Colonic mucosa (tissue), 4 donors: Measurements from ENCODE around the gene VAV2. TPM values are rescaled to one million over a fixed set of nuclear protein-coding genes. Genes with fewer than 3 reads are reported as not detected.

Experiments used
- DNase-seq: peaks from one replicate; pipeline ENCODE4 v3.0.0-alpha.2; 2020
- H3K27ac ChIP-seq: fragments of 200-600 bp; one replicate; pipeline ENCODE4 v1.8.0; 2021
- H3K27me3 ChIP-seq: fragments of 200-600 bp; one replicate; pipeline ENCODE4 v1.8.0; 2021
- H3K36me3 ChIP-seq: fragments of 200-600 bp; one replicate; pipeline ENCODE4 v1.8.0; 2021
- H3K4me1 ChIP-seq: fragments of 200-600 bp; one replicate; pipeline ENCODE4 v1.8.0; 2021; ENCODE audit warnings: mild to moderate bottlenecking
- H3K4me3 ChIP-seq: fragments of 200-600 bp; one replicate; pipeline ENCODE4 v1.8.0; 2021
- H3K9ac ChIP-seq, 2 donors: one replicate each; pipeline ENCODE4 v1.7.0; 2013; ENCODE audit warnings: control low read depth in 2 of 2, low read depth in 2 of 2, low read length in 2 of 2
- H3K9me3 ChIP-seq: fragments of 200-600 bp; one replicate; pipeline ENCODE4 v1.8.0; 2021
- intact Hi-C: fragments of 100-400 bp; cut with DNase I; formaldehyde crosslinking; loops from one replicate; pipeline ENCODE4 v1.14.1; 2022
- total RNA-seq, 2 donors: library from RNA; stranded (reverse); fragmentation: NEBNext Ultra II Directional in 1 of 2; extraction: Animal tissue kit (Norgen Biotek cat#: 25700) in 1 of 2; gene quantifications; one replicate each; pipeline ENCODE4 v1.2.1, GENCODE V29; 2021
- TF ChIP-seq, protein P1 (sequence below): fragments of 200-600 bp; IDR thresholded peaks from one replicate; pipeline ENCODE4 v1.8.0; 2022; ENCODE audit warnings: antibody characterized with exemption, mild to moderate bottlenecking
- donor health status: healthy.
- donor health status: DM: no; HTN: no; CAD: no.
- donor health status: DM: no; HTN: no; CAD: no.

The VAV2 gene
- total RNA-seq, 2 donors from 2014 or later = 30.7 to 45.1 TPM

DNA sequence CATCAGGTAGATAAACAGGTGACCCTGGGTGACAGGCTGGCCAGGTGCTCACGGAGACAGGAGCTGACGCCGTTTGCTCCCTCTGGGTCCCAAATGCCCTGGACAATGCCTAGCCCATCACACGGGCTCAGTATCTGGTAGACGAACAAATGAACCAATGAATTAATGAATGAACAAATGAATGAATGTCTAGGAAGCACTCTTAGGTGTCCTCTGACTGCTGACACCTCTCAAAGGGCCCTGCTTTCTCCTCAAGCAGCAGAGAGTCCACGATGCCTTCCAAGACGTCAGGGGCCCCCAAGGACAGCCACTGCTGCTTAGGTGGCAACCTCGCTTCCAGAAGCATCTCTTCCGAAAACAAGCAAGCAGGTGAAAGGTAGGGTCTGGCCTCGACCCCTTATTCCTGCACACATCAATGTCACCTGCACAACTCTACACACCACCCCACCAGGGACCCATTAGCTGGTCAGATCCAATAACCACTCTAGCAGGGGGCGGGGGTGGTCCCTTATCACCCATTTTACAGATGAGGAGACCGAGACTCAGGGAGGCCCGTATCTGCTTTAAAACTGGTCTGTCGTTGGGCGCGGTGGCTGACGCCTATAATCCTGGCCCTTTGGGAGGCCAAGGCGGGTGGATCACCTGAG, 45.2 kb downstream of the VAV2 start:
- DNase-seq = no peak
- TF ChIP-seq, protein P1, sequence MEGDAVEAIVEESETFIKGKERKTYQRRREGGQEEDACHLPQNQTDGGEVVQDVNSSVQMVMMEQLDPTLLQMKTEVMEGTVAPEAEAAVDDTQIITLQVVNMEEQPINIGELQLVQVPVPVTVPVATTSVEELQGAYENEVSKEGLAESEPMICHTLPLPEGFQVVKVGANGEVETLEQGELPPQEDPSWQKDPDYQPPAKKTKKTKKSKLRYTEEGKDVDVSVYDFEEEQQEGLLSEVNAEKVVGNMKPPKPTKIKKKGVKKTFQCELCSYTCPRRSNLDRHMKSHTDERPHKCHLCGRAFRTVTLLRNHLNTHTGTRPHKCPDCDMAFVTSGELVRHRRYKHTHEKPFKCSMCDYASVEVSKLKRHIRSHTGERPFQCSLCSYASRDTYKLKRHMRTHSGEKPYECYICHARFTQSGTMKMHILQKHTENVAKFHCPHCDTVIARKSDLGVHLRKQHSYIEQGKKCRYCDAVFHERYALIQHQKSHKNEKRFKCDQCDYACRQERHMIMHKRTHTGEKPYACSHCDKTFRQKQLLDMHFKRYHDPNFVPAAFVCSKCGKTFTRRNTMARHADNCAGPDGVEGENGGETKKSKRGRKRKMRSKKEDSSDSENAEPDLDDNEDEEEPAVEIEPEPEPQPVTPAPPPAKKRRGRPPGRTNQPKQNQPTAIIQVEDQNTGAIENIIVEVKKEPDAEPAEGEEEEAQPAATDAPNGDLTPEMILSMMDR = no peak
- Histone ChIP-seq H3K4me1 (no peaks in the 10 kb centered on the region), H3K9ac (no peak overlapping the region), H3K36me3 (no peaks in the 10 kb centered on the region), H3K27me3 (no peaks in the 10 kb centered on the region), H3K9me3 (no peaks in the 10 kb centered on the region), H3K27ac (no peak overlapping the region), H3K4me3 (no peak overlapping the region)
- intact Hi-C loops = no loop called here

DNA sequence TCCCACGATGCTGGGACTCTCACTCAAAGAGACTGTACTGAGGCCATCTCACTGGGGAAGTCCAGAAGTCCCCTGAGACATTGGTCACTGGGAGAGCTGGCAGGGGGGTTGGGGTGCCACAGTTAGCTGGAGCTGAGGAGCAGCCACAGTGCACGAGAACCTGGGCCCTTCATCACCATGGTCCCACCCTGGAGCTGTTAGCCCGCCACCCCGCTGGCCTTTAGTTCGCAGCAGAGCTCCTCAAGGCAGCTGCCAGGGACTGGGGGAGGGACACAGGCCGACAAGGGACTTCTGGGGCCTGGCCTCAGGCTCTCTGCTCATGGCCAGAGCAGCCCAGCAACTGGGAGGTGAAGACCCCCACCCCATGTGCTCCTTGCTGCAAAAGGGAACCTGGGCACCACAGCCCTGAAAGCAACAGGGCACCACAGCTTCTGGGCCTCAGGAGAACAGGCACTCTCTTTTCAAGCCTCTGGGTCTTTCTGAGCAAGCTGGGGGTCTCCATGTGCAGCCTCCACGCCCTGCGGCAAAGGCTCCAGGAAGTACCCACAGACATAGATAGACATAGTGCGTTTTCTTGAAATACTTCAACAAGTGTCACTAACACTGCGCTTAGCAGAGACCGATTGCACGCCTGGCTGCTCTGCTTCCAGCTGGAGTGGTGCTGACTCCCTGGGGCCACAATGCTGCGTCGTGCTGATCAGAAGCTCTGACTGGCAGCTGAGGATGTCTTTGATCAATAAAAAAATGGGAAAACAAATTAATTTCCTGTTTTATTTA, 46.0 kb downstream of the VAV2 start:
- TF ChIP-seq, protein P1 = no peak
- DNase-seq = no peak
- Histone ChIP-seq H3K4me1 (no peaks in the 10 kb centered on the region), H3K9ac (no peak overlapping the region), H3K9me3 (no peaks in the 10 kb centered on the region), H3K36me3 (no peaks in the 10 kb centered on the region), H3K27ac (no peak overlapping the region), H3K4me3 (no peak overlapping the region), H3K27me3 (no peaks in the 10 kb centered on the region)
- intact Hi-C loops = no loop called here

DNA sequence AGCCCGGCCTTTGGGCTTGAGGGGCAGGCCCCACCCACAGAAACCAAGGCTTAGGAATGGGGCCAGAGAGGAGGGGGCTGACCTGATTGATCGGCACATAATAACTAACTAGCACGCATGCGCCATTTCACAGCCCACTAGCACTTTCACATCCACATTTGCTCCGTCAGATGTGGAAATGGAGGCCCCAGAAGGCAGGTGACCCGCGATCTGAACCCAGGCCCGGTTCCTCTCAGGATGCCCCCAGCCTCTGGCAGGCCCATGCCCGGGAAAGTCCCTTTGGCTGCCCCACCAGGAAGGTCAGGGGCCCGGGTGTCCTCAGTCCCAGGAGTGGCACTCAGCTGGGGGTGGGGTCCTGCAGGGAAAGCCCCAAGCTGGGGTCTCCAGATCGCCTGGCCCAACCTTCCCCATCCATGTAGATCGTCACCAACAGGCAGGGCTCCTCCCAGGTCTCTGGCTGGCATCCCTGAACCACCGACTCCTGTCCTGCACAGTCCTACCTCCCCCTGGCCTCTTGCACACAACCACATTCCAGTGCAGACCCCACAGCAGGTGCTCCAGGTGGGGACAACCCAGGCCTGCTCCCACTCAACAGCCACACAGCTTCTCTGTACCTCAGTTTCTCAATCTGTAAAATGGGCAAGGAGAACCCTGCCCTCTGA, 46.7 kb downstream of the VAV2 start:
- TF ChIP-seq, protein P1 = no peak
- no peaks in the 10 kb centered on the region for H3K27me3 ChIP-seq
- no peaks in the 10 kb centered on the region for H3K36me3 ChIP-seq
- no peaks in the 10 kb centered on the region for H3K9me3 ChIP-seq
- DNase-seq = no peak
- intact Hi-C loops = no loop called here
- no peak overlapping the region for H3K9ac ChIP-seq
- no peak overlapping the region for H3K4me3 ChIP-seq
- no peaks in the 10 kb centered on the region for H3K4me1 ChIP-seq
- no peak overlapping the region for H3K27ac ChIP-seq

DNA sequence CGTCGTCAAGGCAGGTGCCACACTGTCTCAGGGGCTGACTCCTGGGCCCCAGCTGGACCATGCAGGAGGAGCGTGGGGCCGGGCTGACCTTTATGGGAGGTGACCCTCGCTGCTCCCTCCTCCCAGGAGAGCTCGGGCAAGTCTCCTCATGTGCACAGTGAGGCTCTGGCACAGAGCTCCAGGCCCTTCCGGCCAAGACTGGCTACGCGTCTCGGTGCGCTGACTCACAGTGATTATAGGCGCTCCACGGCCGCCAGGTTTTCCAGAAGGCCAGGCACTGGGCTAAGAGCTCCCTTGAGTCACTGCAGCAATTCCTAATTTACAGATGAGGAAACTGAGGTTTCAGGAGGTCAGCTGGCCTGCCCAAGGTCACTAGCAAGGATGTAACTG, 47.4 kb downstream of the VAV2 start:
- Histone ChIP-seq H3K36me3 (no peaks in the 10 kb centered on the region), H3K27ac (no peak overlapping the region), H3K9ac (no peak overlapping the region), H3K9me3 (no peaks in the 10 kb centered on the region), H3K4me1 (no peaks in the 10 kb centered on the region), H3K27me3 (no peaks in the 10 kb centered on the region), H3K4me3 (no peak overlapping the region)
- intact Hi-C loops = no loop called here
- no peak for DNase-seq
- TF ChIP-seq, protein P1 = no peak

DNA sequence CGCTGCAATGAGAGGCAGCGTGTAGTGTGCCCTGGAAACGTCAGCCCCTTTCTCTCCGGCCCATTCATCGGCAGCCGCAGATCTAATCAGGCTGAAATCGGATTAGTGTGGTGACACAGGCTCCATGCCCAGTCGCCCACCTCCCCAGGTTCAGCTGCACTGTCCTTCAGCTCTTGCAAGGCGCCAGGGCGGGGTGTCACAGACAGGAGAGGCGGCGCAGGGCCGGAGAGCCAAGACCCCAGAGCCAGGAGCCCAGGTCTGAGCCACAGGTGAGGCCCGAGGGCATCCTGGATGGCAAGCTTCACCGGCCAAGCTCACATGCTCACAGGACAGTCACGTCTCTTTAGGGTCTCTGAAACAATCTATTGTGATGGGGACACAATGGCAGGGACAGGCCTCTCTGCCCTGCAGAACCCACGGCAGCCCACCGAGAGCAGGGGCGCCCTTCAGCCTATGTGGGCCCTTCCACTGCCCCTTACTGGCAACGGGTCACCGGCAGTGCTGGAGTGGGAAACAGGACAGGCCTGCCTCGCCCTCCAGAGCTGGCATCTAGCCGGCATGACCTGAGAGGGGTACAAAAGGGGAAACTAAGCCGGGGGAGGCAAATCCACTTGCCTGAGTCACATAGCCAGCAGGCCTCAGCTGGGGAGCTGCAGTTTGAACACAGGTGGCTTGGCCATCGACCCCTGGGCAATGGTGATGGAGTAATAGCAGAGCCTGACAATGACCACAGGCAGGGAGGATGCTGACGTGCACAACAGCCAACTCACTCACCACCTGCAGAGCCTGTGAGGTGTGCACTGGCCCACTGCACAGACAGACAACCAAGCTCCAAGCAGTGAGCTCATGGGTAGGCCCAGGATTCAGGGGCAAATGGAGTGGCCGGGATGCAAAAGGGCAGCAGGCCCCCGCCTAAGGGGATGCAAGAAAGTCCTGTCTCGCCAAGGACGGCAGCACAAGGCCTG, 48.1 kb downstream of the VAV2 start:
- intact Hi-C loops = no loop called here
- Histone ChIP-seq H3K36me3 (no peaks in the 10 kb centered on the region), H3K27me3 (no peaks in the 10 kb centered on the region), H3K4me1 (no peaks in the 10 kb centered on the region), H3K4me3 (no peak overlapping the region), H3K9me3 (no peaks in the 10 kb centered on the region), H3K9ac (no peak overlapping the region), H3K27ac (no peak overlapping the region)
- DNase-seq = no peak
- TF ChIP-seq, protein P1 = no peak
